ENCODE data around the gene VANGL2. TPM values are rescaled to one million over a fixed set of nuclear protein-coding genes. Genes with fewer than 3 reads are reported as not detected.

VANGL2 gene
- total and polyA plus RNA-seq, 11 donors: 0.94 to 3.2 (median 1.9) TPM

- no peak for TF ChIP-seq POLR2A (IDR thresholded peaks at IDR 0.05)
- no peak for TF ChIP-seq CTCF (IDR thresholded peaks at IDR 0.05)
- DNase-seq (no peak), ATAC-seq (no peak)
- no peaks in the 10 kb centered on the region for H3K36me3 ChIP-seq
- no peak overlapping the region for H3K27ac ChIP-seq
- 42 to 49% (median 44%) methylated on average over 4 of the region's 4 CpGs for WGBS, 4 donors
- no peaks in the 10 kb centered on the region for H3K9me3 ChIP-seq
- no peaks in the 10 kb centered on the region for H3K4me1 ChIP-seq
- no peak overlapping the region for H3K4me3 ChIP-seq
- peaks cover 0 to 13% (median 3%) of the 10 kb centered on the region in 9 donors for H3K27me3 ChIP-seq
- intact Hi-C loops (cut with DNase I): no loop called here
These were observed 32.9 kb upstream of the VANGL2 start for GRCh38 chr1:160367516-160367900.

DNA sequence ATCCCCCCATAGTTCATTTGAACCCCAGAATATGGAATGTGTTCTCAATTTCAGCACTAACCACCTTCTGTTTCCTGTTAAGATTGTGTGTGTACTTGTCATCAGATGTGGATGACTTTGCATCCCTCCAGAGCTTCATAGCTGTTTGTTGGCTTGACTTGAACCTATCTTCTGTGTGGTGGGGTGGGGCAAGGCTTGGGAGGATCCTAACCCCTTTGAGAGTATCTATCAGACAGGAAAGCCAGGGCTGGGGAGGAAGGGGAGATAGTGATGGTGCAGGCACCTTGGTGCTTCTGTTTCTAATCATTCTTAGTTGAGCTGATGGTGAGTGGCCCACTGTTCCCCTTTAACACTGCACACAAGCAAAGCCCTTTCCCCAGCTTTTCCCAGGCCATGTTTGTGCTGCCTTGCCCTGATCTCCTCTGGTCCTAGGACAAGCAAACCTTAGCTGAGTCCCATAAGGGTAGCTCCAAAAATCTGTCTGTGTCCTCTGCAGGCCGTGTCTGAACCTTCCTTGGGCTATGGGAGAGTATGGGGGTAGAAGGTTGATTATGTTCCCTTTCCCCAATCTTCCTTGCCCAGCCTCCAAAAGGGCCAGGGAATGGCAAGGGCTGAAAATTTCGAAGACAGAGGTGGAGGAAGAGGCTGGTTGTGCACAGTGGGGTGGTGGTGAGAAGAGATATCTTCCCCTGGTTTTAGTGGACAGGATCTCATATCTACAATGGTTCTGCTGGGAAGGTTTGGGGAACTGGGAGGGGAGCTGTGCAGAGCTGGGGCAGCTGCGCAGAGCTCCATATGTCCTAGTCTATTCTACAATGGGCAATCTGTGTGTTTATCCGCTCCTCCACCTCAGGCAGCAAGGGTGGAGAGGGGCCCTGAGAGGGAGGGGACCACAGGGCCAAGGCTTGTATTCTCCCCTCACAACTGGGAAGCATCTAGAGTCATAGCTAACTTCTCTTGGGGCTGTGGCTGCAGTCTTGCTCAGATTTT is 32.1 kb upstream of the VANGL2 start:
- H3K27ac ChIP-seq: no peak overlapping the region
- DNase-seq (no peak), ATAC-seq (no peak)
- H3K9me3 ChIP-seq: no peaks in the 10 kb centered on the region
- no peaks in the 10 kb centered on the region for H3K36me3 ChIP-seq
- no peaks in the 10 kb centered on the region for H3K4me1 ChIP-seq
- intact Hi-C loops (cut with DNase I): no loop called here
- H3K4me3 ChIP-seq: no peak overlapping the region
- 61 to 81% (median 76%) methylated on average over 4 of the region's 4 CpGs for WGBS, 4 donors
- H3K27me3 ChIP-seq: peaks cover 0 to 13% (median 3%) of the 10 kb centered on the region in 9 donors
- TF ChIP-seq POLR2A (IDR thresholded peaks at IDR 0.05) (no peak), CTCF (IDR thresholded peaks at IDR 0.05) (no peak)

DNA sequence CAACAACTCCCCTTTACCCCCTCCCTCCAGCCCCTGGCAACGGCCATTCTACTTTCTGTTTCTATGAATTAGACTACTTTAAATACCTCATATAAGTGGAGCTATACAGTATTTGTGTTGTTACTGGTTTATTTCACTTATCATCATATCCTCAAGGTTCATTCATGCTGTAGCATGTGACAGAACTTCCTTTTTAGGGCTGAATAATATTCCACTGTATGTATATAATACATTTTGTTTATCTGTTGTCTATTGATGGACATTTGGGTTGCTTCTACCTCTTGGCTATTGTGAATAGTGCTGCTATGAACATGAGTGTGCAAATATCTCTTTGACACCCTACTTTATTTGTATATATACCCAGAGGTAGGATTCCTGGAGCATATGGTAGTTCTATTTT is 31.3 kb upstream of the VANGL2 start:
- 74 to 90% (median 84%) methylated on average over 1 of the region's 1 CpG for WGBS, 4 donors
- H3K36me3 ChIP-seq: no peaks in the 10 kb centered on the region
- H3K9me3 ChIP-seq: no peaks in the 10 kb centered on the region
- no peak overlapping the region for H3K4me3 ChIP-seq
- peaks cover 0 to 13% (median 3%) of the 10 kb centered on the region in 9 donors for H3K27me3 ChIP-seq
- TF ChIP-seq POLR2A (IDR thresholded peaks at IDR 0.05): no peak
- no peak for TF ChIP-seq CTCF (IDR thresholded peaks at IDR 0.05)
- DNase-seq: no peak
- intact Hi-C loops (cut with DNase I): no loop called here
- no peak overlapping the region for H3K27ac ChIP-seq
- no peak for ATAC-seq
- H3K4me1 ChIP-seq: no peaks in the 10 kb centered on the region

- Histone ChIP-seq H3K4me3 (no peak overlapping the region), H3K27me3 (peaks cover 0 to 13% (median 3%) of the 10 kb centered on the region in 9 donors), H3K36me3 (no peaks in the 10 kb centered on the region), H3K4me1 (peaks cover 0 to 12% (median 3%) of the 10 kb centered on the region in 12 donors), H3K27ac (no peak overlapping the region), H3K9me3 (no peaks in the 10 kb centered on the region)
- no peak for ATAC-seq
- no peak for DNase-seq
- intact Hi-C loops (cut with DNase I): loop anchor here in 6 of 10 donors (2.0 to 10.0 kb wide), 5 partner anchors 176 to 286 kb away; partner anchors contain the start of genes KCNJ9 (in 3 of the 6), CASQ1 (in 1 of the 6) and IGSF8 (in 1 of the 6)
- no peak for TF ChIP-seq CTCF (IDR thresholded peaks at IDR 0.05)
- TF ChIP-seq POLR2A (IDR thresholded peaks at IDR 0.05): no peak
- 61 to 74% (median 63%) methylated on average over 22 to 42 of the region's 42 CpGs for WGBS, 4 donors
These were observed 29.6 kb upstream of the VANGL2 start for GRCh38 chr1:160370561-160371345.
